Measurements from ENCODE around the gene PDE5A. TPM values are rescaled to one million over a fixed set of nuclear protein-coding genes. Genes with fewer than 3 reads are reported as not detected.
A peak's percentile ranks its signal among the peaks of the same experiment; 100 is the strongest.

PDE5A gene
- total RNA-seq, 1 donor from 2014 or later = 58.0 TPM

- peaks cover 73% of the 10 kb centered on the region for H3K36me3 ChIP-seq
- DNase-seq = no peak
- H3K4me3 ChIP-seq = no peak overlapping the region
- intact Hi-C loops (cut with DNase I) = no loop called here
- no peaks in the 10 kb centered on the region for H3K9me3 ChIP-seq
- no peak for ATAC-seq
- H3K27ac ChIP-seq = peak overlapping the region; percentile 28
- no peaks in the 10 kb centered on the region for H3K27me3 ChIP-seq
- peaks cover 7% of the 10 kb centered on the region for H3K4me1 ChIP-seq
- TF ChIP-seq CTCF (IDR thresholded peaks at IDR 0.05) = no peak
Measured at GRCh38 chr4:119518915-119519410, 109.6 kb downstream of the PDE5A start.

GRCh38 chr4:119518230-119518892, 110.2 kb downstream of the PDE5A start:
- Histone ChIP-seq H3K27me3 (no peaks in the 10 kb centered on the region), H3K27ac (peak overlapping the region; percentile 28), H3K36me3 (peaks cover 79% of the 10 kb centered on the region), H3K9me3 (no peaks in the 10 kb centered on the region), H3K4me3 (no peak overlapping the region), H3K4me1 (peaks cover 7% of the 10 kb centered on the region)
- intact Hi-C loops (cut with DNase I) = no loop called here
- TF ChIP-seq CTCF (IDR thresholded peaks at IDR 0.05) = no peak
- ATAC-seq (no peak), DNase-seq (no peak)

GRCh38 chr4:119517361-119518229, 111.0 kb downstream of the PDE5A start:
- Histone ChIP-seq H3K27me3 (no peaks in the 10 kb centered on the region), H3K9me3 (no peaks in the 10 kb centered on the region), H3K27ac (no peak overlapping the region), H3K4me1 (peaks cover 7% of the 10 kb centered on the region), H3K36me3 (peaks cover 87% of the 10 kb centered on the region), H3K4me3 (no peak overlapping the region)
- TF ChIP-seq CTCF (IDR thresholded peaks at IDR 0.05) = no peak
- ATAC-seq (no peak), DNase-seq (no peak)
- intact Hi-C loops (cut with DNase I) = no loop called here

GRCh38 chr4:119512398-119512797, 116.2 kb downstream of the PDE5A start:
- Histone ChIP-seq H3K4me3 (no peak overlapping the region), H3K4me1 (no peaks in the 10 kb centered on the region), H3K27ac (no peak overlapping the region), H3K27me3 (no peaks in the 10 kb centered on the region), H3K36me3 (peaks cover 83% of the 10 kb centered on the region), H3K9me3 (no peaks in the 10 kb centered on the region)
- TF ChIP-seq CTCF (IDR thresholded peaks at IDR 0.05) = no peak
- intact Hi-C loops (cut with DNase I) = no loop called here
- DNase-seq (no peak), ATAC-seq (no peak)

GRCh38 chr4:119510395-119511149, 118.0 kb downstream of the PDE5A start:
- intact Hi-C loops (cut with DNase I) = no loop called here
- no peak for ATAC-seq
- Histone ChIP-seq H3K36me3 (peaks cover 82% of the 10 kb centered on the region), H3K4me3 (no peak overlapping the region), H3K27me3 (no peaks in the 10 kb centered on the region), H3K4me1 (no peaks in the 10 kb centered on the region), H3K27ac (no peak overlapping the region), H3K9me3 (no peaks in the 10 kb centered on the region)
- no peak for TF ChIP-seq CTCF (IDR thresholded peaks at IDR 0.05)
- DNase-seq = no peak
